OCI-M2 (cell line): Measurements from ENCODE around the gene HPN.
A peak's percentile ranks its signal among the peaks of the same experiment; 100 is the strongest.
"Not testable (repeated sequence)": the region's sequence is repeated elsewhere in the genome, so short reads cannot be mapped to it uniquely, and the experiment has no call there.

Experiments
- DNase-seq: peaks from one replicate; lab custom pipeline; 2025; ENCODE audit not compliant: unreplicated experiment; lab: John Stamatoyannopoulos, UW

Gene HPN

GRCh38 chr19:35041548-35042055 lies at the start of gene HPN:
Gene HPN (plus strand): TSS chr19:35041721. CDS start chr19:35042507, 786 bp downstream.
- DNase-seq, result no peak

- not testable (repeated sequence) for DNase-seq
Observed at GRCh38 chr19:34992582-34992981, 48.9 kb upstream of the HPN start.

GRCh38 chr19:34994286-34994642 lies 47.3 kb upstream of the HPN start:
- no peak for DNase-seq

GRCh38 chr19:34994643-34995541 lies 46.6 kb upstream of the HPN start:
- no peak for DNase-seq

- no peak for DNase-seq
Observed at GRCh38 chr19:34995551-34995950, 46.0 kb upstream of the HPN start.

GRCh38 chr19:34997071-34997617 lies 44.4 kb upstream of the HPN start:
- DNase-seq, result no peak

GRCh38 chr19:34998224-34998623 lies 43.3 kb upstream of the HPN start:
- DNase-seq, result not testable (repeated sequence)

- DNase-seq, result peak; percentile 89
Observed at GRCh38 chr19:34998777-34999497, 42.6 kb upstream of the HPN start.

- DNase-seq, result peak; percentile 98
Observed at GRCh38 chr19:34999498-35000337, 41.8 kb upstream of the HPN start, which contains the start of gene GRAMD1A. Gene GRAMD1A (plus strand): TSS chr19:35000323. CDS start chr19:35000479, 156 bp downstream.

GRCh38 chr19:35000338-35000646 lies 41.2 kb upstream of the HPN start:
- DNase-seq, result no peak

GRCh38 chr19:35000647-35001501 lies 40.6 kb upstream of the HPN start:
- DNase-seq, result peak; percentile 78

- no peak for DNase-seq
Observed at GRCh38 chr19:35002037-35002535, 39.4 kb upstream of the HPN start.

GRCh38 chr19:35004517-35005255 lies 36.8 kb upstream of the HPN start:
- no peak for DNase-seq

GRCh38 chr19:35005256-35005977 lies 36.1 kb upstream of the HPN start:
- no peak for DNase-seq

- DNase-seq, result not testable (repeated sequence)
Observed at GRCh38 chr19:35006007-35006341, 35.5 kb upstream of the HPN start.

- no peak for DNase-seq
Observed at GRCh38 chr19:35006342-35006998, 35.1 kb upstream of the HPN start.

GRCh38 chr19:35006999-35007365 lies 34.5 kb upstream of the HPN start:
- no peak for DNase-seq

GRCh38 chr19:35007427-35007826 lies 34.1 kb upstream of the HPN start:
- DNase-seq, result not testable (repeated sequence)
